ENCODE results near the gene AMZ2.

The AMZ2 gene

GRCh38 chr17:68291836-68292688, 44.2 kb downstream of the AMZ2 start:
- DNase-seq (ENCODE audit: low read depth), result peak; percentile 91

GRCh38 chr17:68292689-68293040, 44.8 kb downstream of the AMZ2 start:
- DNase-seq (ENCODE audit: low read depth), result no peak

GRCh38 chr17:68293490-68294195, 45.8 kb downstream of the AMZ2 start:
- no peak for DNase-seq (ENCODE audit: low read depth)

GRCh38 chr17:68294196-68294555, 46.3 kb downstream of the AMZ2 start:
- no peak for DNase-seq (ENCODE audit: low read depth)

- DNase-seq (ENCODE audit: low read depth), result no peak
Observed at GRCh38 chr17:68294617-68295016, 46.8 kb downstream of the AMZ2 start.

GRCh38 chr17:68295086-68295485, 47.2 kb downstream of the AMZ2 start:
- no peak for DNase-seq (ENCODE audit: low read depth)

GRCh38 chr17:68296217-68297191, 48.7 kb downstream of the AMZ2 start:
- DNase-seq (ENCODE audit: low read depth), result peak; percentile 38

- no peak for DNase-seq (ENCODE audit: low read depth)
Observed at GRCh38 chr17:68297195-68297594, 49.4 kb downstream of the AMZ2 start.

GRCh38 chr17:68298601-68299000, 50.8 kb downstream of the AMZ2 start:
- DNase-seq (ENCODE audit: low read depth), result no peak

- DNase-seq (ENCODE audit: low read depth), result no peak
Observed at GRCh38 chr17:68299817-68300216, 52.0 kb downstream of the AMZ2 start.

GRCh38 chr17:68301438-68301959, 53.7 kb downstream of the AMZ2 start:
- no peak for DNase-seq (ENCODE audit: low read depth)

- DNase-seq (ENCODE audit: low read depth), result no peak
Observed at GRCh38 chr17:68302066-68302564, 54.3 kb downstream of the AMZ2 start.

- DNase-seq (ENCODE audit: low read depth), result no peak
Observed at GRCh38 chr17:68302666-68303065, 54.8 kb downstream of the AMZ2 start.

GRCh38 chr17:68304706-68305105, 56.9 kb downstream of the AMZ2 start:
- DNase-seq (ENCODE audit: low read depth), result no peak

- DNase-seq (ENCODE audit: low read depth), result no peak
Observed at GRCh38 chr17:68305142-68305541, 57.3 kb downstream of the AMZ2 start.
